HUDEP-2 (cell line): Measurements from ENCODE around the gene SMIM5.
A peak's percentile ranks its signal among the peaks of the same experiment; 100 is the strongest.

Experiments used
- DNase-seq, 76 experiments: peaks; one replicate each; lab custom pipeline; 2025; ENCODE audit not compliant: unreplicated experiment in 76 of 76; lab: John Stamatoyannopoulos, UW

Gene SMIM5

DNA sequence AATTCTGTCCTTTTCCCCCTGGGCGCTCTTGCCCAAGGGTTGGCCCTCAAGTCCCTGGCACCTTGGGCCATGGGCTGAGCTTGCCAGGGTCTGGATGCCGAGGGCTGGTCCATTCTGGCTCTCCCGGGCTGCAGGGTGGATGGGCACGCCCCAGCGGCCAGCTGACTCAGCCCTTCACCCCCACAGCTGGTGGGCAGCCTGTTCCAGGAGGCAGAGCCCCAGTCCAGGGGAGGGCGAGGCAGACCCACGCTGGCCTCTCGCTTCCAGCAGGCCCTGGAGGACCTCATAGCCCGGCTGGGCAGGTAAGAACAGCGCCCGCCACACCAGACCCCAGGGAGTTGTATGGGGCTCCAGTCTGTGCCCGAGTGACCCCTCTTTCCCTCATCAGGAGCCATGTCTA lies 30.6 kb upstream of the SMIM5 start:
- no peak for DNase-seq

DNA sequence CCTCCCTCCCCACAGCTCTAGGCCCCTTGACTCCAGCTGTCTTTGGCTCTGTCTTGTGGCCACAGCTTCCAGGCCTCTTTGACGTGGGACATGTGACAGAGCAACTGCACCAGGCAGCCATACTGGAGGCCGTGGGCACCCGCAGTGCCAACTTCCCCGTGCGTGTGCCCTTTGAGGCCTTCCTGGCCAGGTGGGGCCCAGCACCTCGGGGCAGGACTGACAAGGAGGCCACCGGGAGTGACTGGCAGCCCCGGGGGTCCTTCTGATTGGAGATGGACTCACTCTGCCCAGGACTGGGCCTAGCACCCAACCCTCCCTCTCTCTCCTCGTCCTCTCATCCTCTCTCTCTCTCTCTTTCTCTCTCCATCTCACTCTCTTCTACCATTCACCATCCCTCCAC lies 30.1 kb upstream of the SMIM5 start:
- DNase-seq: no peak

DNA sequence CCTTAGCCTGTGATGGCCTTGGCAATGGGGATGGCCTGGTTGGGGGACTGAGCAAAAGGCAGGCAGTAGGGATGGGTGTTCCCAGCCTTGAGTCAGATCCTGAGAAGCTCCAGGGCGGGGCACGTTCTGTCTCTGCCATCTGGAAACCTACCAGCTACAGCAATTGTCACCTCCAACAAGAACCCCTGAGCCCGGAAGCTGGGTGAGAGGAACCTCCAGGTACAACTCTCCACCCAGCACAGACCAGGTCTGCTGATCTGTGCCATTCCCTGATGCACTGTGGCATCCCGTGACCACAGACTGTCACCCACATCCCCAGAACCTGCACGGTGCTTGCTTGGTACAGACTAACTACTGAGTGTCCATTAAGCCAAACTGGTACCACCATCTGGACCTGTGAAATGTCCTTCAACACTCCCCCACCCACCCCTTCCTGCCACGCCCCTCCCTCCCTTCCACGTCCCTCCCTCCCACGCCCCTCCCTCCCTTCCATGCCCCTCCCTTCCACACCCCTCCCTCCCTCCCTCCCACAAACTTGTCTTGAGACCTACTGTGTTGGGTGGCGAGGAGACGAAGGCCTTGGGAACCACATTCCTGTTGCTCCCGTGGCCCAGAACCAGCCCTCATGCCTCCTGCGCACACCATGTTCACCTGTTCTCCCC lies 29.1 kb upstream of the SMIM5 start:
- DNase-seq: peak in 6 of 76 experiments; percentile 6 to 22 (median 10)

GRCh38 chr17:75605790-75606189 lies 27.4 kb upstream of the SMIM5 start:
- no peak for DNase-seq

- DNase-seq: no peak
These were observed 26.1 kb upstream of the SMIM5 start for GRCh38 chr17:75607086-75607485.

- DNase-seq: no peak
These were observed 22.9 kb upstream of the SMIM5 start for GRCh38 chr17:75610103-75610984.

DNA sequence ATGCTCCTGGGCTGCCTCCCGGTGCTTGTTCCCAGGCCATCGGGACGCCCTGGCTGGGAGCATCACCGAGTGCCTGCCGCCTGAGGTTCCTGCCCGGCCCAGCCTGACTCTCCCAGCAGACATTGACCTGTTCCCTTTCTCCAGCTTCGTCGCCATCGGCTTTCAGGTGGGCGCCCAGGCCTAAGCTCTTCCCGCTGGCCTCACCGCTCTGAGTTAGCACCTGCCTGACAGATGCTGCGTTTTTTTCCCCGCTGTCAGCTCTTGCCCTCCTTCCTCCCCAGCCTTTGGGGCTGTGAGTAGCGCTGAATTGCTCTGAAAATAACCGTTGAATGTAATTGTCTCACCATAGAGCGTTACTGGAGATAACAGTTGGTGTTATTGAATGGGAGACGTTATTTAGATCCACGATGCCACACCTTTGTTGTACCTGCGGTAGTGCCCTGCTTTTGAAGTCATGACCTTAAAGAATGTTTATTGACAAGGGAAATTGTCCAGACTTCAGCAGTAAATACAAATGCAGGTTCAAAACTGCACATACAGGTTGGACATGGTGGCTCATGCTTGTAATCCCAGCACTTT lies 21.3 kb upstream of the SMIM5 start:
- DNase-seq: no peak

DNA sequence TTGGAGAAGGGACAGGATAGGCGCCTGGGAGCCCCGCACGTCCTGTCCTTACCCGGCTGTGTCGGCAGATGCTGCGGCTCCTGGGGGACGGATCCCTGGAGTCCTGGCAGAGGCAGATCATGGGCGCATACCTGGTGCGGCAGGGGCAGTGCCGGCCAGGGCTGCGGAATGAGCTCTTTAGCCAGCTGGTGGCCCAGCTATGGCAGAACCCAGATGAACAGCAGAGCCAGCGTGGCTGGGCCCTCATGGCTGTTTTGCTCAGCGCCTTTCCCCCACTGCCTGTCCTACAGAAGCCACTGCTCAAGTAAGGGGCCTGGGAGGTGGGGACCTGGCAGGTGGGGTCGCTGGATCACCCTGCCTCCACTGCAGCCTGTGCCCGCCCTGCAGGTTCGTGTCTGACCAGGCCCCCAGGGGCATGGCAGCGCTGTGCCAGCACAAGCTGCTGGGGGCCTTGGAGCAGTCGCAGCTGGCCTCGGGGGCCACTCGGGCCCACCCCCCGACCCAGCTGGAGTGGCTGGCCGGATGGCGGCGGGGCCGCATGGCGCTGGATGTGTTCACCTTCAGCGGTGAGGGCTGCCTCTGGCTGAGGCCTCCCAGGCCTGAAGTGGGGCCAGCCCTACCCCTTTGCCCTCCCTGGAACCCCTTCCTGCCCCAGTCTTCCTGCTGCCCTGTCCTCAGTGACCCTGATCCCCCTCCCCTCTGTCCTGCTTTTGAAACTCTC lies 20.2 kb upstream of the SMIM5 start:
- no peak for DNase-seq

DNA sequence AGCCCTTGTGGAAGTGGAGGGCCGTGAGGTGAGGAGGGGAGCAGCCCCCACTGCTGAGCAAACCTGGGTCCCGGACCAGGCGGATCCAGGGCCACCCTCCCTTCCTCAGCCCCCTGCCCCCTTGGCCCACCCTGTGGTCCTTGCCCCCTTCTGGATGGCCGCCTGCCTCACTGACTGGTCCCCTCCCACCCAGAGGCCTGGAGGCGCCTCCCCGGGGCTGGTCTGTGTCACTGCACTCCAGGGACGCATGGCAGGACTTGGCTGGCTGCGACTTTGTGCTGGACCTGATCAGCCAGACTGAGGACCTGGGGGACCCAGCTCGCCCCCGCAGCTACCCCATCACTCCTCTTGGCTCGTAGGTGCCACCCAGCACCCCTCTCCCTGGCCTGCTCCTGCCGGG lies 19.2 kb upstream of the SMIM5 start:
- peak in 5 of 76 experiments; percentile 6 to 28 (median 13) for DNase-seq

- DNase-seq: no peak
These were observed 18.5 kb upstream of the SMIM5 start for GRCh38 chr17:75614556-75615270.

GRCh38 chr17:75615301-75615700 lies 17.9 kb upstream of the SMIM5 start:
- DNase-seq: no peak

- DNase-seq: no peak
These were observed 16.6 kb upstream of the SMIM5 start for GRCh38 chr17:75616521-75617122.

DNA sequence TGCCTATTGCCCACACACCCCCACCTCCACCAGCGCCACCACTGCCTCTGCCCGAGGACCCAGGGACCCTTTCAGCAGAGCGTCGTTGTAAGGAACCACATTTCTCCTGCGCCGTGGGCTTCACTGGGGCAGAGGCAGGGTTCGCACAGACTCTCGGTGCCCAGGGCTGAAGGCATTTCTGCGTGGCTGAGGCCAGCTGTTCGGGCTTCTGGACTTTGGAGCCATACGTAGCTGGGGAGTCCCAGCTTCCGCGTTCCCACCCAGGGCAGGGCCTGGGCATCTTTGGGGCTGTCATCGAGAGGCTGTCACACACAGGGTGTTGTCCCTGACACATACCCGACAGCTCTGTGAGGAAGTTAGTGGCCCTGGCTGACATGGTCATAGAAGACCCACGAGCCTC lies 16.0 kb upstream of the SMIM5 start:
- no peak for DNase-seq

- no peak for DNase-seq
These were observed 15.6 kb upstream of the SMIM5 start for GRCh38 chr17:75617675-75618074.

DNA sequence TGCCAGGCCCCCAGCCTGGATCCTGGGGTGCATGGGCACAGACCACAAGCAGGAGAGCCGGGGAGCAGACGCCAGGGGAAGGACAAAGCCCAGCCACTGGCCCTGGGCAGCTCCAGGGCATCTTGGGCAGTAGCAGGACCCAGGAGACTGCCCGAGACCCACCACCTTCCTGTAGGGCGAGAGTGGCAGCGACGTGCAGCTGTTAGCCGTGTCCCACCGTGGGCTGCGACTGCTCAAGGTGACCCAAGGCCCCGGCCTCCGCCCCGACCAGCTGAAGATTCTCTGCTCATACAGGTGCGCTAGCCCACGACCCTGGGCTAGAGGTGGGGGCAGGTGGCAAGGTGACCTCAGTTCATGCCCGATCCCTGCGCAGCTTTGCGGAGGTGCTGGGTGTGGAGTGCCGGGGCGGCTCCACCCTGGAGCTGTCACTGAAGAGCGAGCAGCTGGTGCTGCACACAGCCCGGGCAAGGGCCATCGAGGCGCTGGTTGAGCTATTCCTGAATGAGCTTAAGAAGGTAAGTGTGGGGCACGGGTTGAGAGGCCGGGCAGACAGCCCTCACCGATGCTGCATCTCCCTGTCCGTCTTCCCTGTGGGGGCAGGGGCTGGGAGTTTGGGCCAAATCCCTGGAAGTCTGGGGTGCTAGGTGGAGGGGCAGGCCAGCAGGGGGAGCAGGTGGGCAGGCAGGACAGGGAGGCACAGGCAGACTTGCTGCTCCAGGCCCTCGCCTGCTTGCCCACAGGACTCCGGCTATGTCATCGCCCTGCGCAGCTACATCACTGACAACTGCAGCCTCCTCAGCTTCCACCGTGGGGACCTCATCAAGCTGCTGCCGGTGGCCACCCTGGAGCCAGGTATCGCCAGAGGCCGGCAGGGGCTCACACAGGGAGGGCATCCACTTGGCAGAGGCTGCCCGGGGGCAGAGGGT lies 13.5 kb upstream of the SMIM5 start:
- DNase-seq: peak in 32 of 76 experiments; percentile 13 to 65 (median 36)

- DNase-seq: no peak
These were observed 11.7 kb upstream of the SMIM5 start for GRCh38 chr17:75621489-75621888.

DNA sequence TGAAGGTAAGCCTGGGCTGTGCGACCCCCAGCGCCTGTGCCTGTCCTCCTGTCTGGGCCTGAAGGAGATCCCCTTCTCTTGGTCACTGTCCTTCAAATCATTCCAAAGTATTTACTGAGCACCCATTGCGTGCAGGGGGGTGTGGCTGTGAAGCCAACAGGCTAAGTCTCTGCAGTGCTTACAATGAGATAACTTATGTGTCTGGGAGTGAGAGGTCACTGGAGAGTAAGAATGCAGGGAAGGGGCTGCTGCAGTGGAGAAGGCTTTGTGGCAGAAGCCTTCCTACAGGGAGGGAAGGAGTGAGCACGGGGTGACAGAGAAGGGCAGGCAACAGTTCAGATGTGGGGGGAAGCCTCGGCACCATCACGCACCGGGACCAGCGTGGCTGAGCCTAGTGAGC lies 11.2 kb upstream of the SMIM5 start:
- DNase-seq: no peak

DNA sequence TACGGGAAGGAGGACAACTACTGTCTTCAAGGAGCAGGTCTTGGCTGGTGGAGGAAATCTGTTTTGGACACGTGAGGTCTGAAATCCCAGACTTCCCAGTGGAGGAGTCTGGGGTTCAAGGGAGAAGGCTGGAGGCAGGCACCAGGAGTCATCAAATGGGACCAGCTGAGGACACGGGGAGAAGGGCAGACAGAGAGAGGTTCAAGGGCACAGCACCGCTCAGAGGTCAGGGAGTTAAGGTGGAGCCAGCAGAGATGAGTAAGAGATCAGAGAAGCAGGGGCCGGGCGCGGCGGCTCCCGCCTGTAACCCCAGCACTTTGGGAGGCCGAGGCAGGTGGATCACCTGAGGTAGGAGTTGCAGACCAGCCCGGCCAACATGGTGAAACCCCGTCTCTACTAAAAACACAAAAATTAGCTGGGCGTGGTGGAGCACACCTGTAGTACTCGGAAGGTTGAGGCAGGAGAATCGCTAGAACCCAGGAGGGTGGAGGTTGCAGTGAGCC lies 10.4 kb upstream of the SMIM5 start:
- no peak for DNase-seq

DNA sequence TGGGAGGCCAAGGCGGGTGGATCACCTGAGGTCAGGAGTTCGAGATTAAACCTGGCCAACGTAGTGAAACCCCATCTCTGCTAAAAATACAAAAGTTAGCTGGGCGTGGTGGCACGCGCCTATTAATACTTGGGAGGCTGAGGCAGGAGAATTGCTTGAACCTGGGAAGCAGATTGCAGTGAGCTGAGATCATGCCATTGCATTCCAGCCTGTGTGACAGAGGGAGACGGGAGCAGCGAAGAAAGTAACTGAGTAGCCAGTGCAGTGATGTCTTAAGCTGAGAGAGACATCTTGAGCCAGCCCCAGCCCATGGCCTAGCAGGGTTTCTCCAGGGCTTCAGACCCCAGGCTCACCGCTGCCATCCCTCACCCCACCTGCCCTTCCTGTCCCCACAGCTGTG lies 9.8 kb upstream of the SMIM5 start:
- no peak for DNase-seq
